Spleen (tissue), 11 donors: ENCODE data around the gene TNFRSF25. TPM values are rescaled to one million over a fixed set of nuclear protein-coding genes. Genes with fewer than 3 reads are reported as not detected.

Experiments
- DNase-seq: peaks from one replicate; pipeline ENCODE4 v3.0.0-alpha.2; 2020
- H3K27ac ChIP-seq, 8 donors: fragments of 200-600 bp; sonication (generic) in 7 of 8; 1 replicate in 4 of 8; 2 replicates in 4 of 8; pipeline versions ENCODE4 v1.5.0 to v1.8.0; 2016 to 2021; ENCODE audit warnings: inconsistent platforms in 4 of 8, mild to moderate bottlenecking in 4 of 8, moderate library complexity in 1 of 8
- H3K27me3 ChIP-seq, 7 donors: fragments of 200-600 bp; sonication (generic) in 6 of 7; replicated peaks in 1 of 7; 1 replicate in 4 of 7; 2 replicates in 3 of 7; pipeline versions ENCODE4 v1.5.0 to v1.8.0; 2016 to 2021; ENCODE audit warnings: inconsistent platforms in 3 of 7, mild to moderate bottlenecking in 1 of 7
- H3K36me3 ChIP-seq, 6 donors: fragments of 200-600 bp; sonication (generic) in 5 of 6; 1 replicate in 4 of 6; 2 replicates in 2 of 6; pipeline versions ENCODE4 v1.5.0 to v1.8.0; 2016 to 2021; ENCODE audit warnings: inconsistent platforms in 2 of 6
- H3K4me1 ChIP-seq, 6 donors: fragments of 200-600 bp; sonication (generic) in 5 of 6; 1 replicate in 3 of 6; 2 replicates in 3 of 6; pipeline versions ENCODE4 v1.5.0 to v1.8.0; 2016 to 2021; ENCODE audit warnings: inconsistent platforms in 3 of 6
- H3K4me3 ChIP-seq, 8 donors: fragments of 200-600 bp; sonication (generic) in 7 of 8; 1 replicate in 4 of 8; 2 replicates in 4 of 8; pipeline versions ENCODE4 v1.5.0 to v1.8.0; 2016 to 2021; ENCODE audit warnings: inconsistent platforms in 4 of 8, mild to moderate bottlenecking in 4 of 8, moderate library complexity in 2 of 8
- H3K9me3 ChIP-seq, 8 donors: fragments of 200-600 bp; sonication (generic) in 7 of 8; 1 replicate in 4 of 8; 2 replicates in 4 of 8; pipeline versions ENCODE4 v1.5.0 to v1.8.0; 2016 to 2021; ENCODE audit warnings: inconsistent platforms in 4 of 8
- POLR2A ChIP-seq, 3 donors: fragments of 450-650 bp; IDR thresholded peaks; one replicate each; pipeline ENCODE4 v1.5.1; 2017; ENCODE audit warnings: antibody characterized with exemption in 3 of 3, mild to moderate bottlenecking in 1 of 3
- POLR2AphosphoS5 ChIP-seq, 3 donors: sonication (generic); formaldehyde crosslinking; IDR thresholded peaks; one replicate each; pipeline ENCODE4 v1.5.1; 2017; ENCODE audit warnings: antibody characterized with exemption in 3 of 3
- WGBS, 5 donors: extraction: QIAGEN DNeasy Blood & Tissue Kit in 3 of 5; methylation state at CpG; one replicate each; pipeline versions ENCODE4 v1.1.5 to v1.1.7; 2013 to 2018; 5-methylcytosine and 5-hydroxymethylcytosine counted together
- intact Hi-C: fragments of 100-400 bp; cut with DNase I; formaldehyde crosslinking; loops from one replicate; pipeline ENCODE4 v1.15.0; 2023; ENCODE audit warnings: low total_unique reads
- polyA plus RNA-seq, 3 donors: library from polyadenylated mRNA; stranded (reverse); fragments of 200-250 nt; gene quantifications; one replicate each; pipeline ENCODE4 v1.2.1, GENCODE V29; 2013
- total RNA-seq, 7 donors: library from RNA; depleted of rRNA in 3 of 7; stranded (reverse); fragments of >200 nt in 3 of 7; fragmentation: NEBNext Ultra II Directional in 4 of 7; extraction: Animal tissue kit (Norgen Biotek cat#: 25700) in 4 of 7; gene quantifications; one replicate each; pipeline versions ENCODE4 v1.1.0 to v1.2.1, GENCODE V29; 2016 to 2021
- TF ChIP-seq, protein P1 (sequence below), 11 experiments: fragments of 200-600 bp in 7 of 11; fragments of 450-650 bp in 4 of 11; sonication (generic) in 4 of 11; IDR thresholded peaks in 8 of 11; conservative IDR thresholded peaks in 3 of 11; 1 replicate in 7 of 11; 2 replicates in 4 of 11; pipeline versions ENCODE4 v1.4.0 to v1.8.0; 2016 to 2021; ENCODE audit warnings: antibody characterized with exemption in 11 of 11, inconsistent platforms in 4 of 11, mild to moderate bottlenecking in 1 of 11
- donor health status: healthy with polysubstance abuse.
- donor health status: DM: no; HTN: no; CAD: no; lungs with moderate emphysema.
- donor health status: DM: no; HTN: no; CAD: no.
- donor health status: Bipolar disorder and iron deficiency.
- donor health status: healthy.
- donor health status: DM: no; HTN: no; CAD: no.
- donor health status: DM: yes; HTN: yes; CAD: no.

The TNFRSF25 gene
- total and polyA plus RNA-seq, 10 donors = 30.9 to 147 (median 66.8) TPM

DNA sequence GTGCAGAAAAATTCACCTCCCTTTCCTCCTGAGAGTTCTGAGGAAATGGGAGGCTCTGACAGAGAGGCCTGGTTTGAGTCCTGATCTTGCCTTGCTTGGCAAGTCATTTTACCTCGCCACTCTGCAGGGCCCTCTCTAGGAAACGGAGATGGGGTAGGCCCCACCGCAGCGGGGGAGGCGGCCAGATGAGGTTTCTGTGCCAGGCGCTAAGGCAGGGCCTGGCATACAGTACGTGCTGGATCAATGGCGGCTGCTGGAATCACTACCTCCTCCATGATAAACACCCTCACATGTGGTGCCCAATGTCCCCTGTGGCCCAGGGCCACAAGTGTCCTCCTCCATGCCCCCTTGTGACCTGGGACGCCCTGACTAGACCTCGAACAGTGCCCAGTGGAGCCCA lies 26.0 kb upstream of the TNFRSF25 start:
- no peak for DNase-seq
- no peaks in the 10 kb centered on the region for H3K9me3 ChIP-seq
- intact Hi-C loops = no loop called here
- no peak for TF ChIP-seq POLR2A (IDR thresholded peaks at IDR 0.05)
- peak in 1 of 3 donors; percentile 43 for TF ChIP-seq POLR2AphosphoS5 (IDR thresholded peaks at IDR 0.05)
- H3K4me3 ChIP-seq = peak overlapping the region in 1 of 8 donors; percentile 76
- no peaks in the 10 kb centered on the region for H3K36me3 ChIP-seq
- peaks cover 0 to 43% (median 5%) of the 10 kb centered on the region in 7 donors for H3K27me3 ChIP-seq
- WGBS, 5 donors = 61 to 69% (median 67%) methylated on average over 8 to 10 of the region's 10 CpGs
- peaks cover 14 to 100% (median 63%) of the 10 kb centered on the region in 6 donors for H3K4me1 ChIP-seq
- peak overlapping the region; percentile 27 to 86 (median 81) for H3K27ac ChIP-seq

DNA sequence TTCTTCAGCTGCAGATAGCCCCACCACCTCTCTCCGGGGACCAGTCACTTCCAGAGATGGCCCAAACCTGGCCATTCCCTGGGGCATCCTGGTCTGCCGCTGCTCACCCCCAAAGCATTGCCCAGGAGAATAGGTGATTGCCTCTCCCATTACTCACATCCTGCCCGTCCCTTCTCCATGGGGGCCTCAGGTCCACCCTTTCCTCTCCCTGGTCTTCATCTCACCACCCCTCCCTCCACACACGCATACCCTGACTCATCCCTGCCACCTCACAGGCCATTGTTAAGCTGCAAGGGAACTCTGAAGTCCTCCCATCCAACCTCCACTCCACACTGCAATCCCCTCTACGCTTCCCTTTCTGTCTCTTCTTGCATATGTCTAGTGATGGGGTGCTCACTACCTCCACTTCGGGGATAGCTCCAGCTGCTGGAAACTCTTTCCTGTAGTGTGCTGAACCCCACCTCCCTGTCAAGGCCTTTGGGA lies 25.5 kb upstream of the TNFRSF25 start, which contains the start of gene PLEKHG5:
Gene PLEKHG5, minus strand, starts transcription at position 188 of the 483 bp plus-strand sequence. CDS start 14,096 bp downstream, outside the sequence.
- Histone ChIP-seq H3K4me3 (peak within 1 kb of the TSS; percentile 46 to 76 (median 56)), H3K4me1 (peaks cover 17 to 100% (median 62%) of the 10 kb centered on the region in 6 donors), H3K27ac (peak within 1 kb of the TSS; percentile 46 to 86 (median 81)), H3K9me3 (no peaks in the 10 kb centered on the region), H3K36me3 (no peaks in the 10 kb centered on the region), H3K27me3 (peaks cover 0 to 43% (median 2%) of the 10 kb centered on the region in 7 donors)
- TF ChIP-seq POLR2A (IDR thresholded peaks at IDR 0.05) (no peak), POLR2AphosphoS5 (IDR thresholded peaks at IDR 0.05) (no peak)
- TF ChIP-seq, protein P1, sequence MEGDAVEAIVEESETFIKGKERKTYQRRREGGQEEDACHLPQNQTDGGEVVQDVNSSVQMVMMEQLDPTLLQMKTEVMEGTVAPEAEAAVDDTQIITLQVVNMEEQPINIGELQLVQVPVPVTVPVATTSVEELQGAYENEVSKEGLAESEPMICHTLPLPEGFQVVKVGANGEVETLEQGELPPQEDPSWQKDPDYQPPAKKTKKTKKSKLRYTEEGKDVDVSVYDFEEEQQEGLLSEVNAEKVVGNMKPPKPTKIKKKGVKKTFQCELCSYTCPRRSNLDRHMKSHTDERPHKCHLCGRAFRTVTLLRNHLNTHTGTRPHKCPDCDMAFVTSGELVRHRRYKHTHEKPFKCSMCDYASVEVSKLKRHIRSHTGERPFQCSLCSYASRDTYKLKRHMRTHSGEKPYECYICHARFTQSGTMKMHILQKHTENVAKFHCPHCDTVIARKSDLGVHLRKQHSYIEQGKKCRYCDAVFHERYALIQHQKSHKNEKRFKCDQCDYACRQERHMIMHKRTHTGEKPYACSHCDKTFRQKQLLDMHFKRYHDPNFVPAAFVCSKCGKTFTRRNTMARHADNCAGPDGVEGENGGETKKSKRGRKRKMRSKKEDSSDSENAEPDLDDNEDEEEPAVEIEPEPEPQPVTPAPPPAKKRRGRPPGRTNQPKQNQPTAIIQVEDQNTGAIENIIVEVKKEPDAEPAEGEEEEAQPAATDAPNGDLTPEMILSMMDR (IDR thresholded peaks at IDR 0.05 in 8 of 11, conservative IDR thresholded peaks at IDR 0.05 in 3 of 11) = no peak
- DNase-seq = no peak
- intact Hi-C loops = no loop called here
- WGBS, 5 donors = 63 to 76% (median 68%) methylated on average over 6 of the region's 6 CpGs

DNA sequence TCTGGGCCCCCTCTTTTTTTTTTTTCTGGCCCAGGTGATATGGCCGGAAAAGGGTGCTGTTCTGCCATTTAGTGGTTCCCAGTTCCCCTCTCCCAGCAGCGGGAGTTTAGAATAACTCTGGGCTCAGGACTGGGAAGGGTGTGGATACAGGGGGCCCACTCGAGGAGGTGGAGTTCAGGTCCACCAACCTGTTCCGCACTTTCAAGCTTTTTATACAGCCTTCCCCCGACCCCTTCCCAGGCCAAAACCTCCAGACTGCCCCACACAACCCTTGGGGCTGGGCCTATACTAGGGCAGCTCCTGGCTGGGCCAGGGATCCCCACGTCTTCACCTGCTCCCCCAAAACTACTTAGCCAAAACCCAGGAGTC lies 25.1 kb upstream of the TNFRSF25 start:
- H3K9me3 ChIP-seq = no peaks in the 10 kb centered on the region
- H3K4me3 ChIP-seq = peak overlapping the region; percentile 46 to 76 (median 56)
- TF ChIP-seq, protein P1 (IDR thresholded peaks at IDR 0.05 in 8 of 11, conservative IDR thresholded peaks at IDR 0.05 in 3 of 11) = no peak
- TF ChIP-seq POLR2AphosphoS5 (IDR thresholded peaks at IDR 0.05) (no peak), POLR2A (IDR thresholded peaks at IDR 0.05) (no peak)
- H3K36me3 ChIP-seq = no peaks in the 10 kb centered on the region
- DNase-seq = no peak
- H3K27ac ChIP-seq = peak overlapping the region; percentile 44 to 86 (median 81)
- H3K27me3 ChIP-seq = peaks cover 0 to 43% (median 6%) of the 10 kb centered on the region in 7 donors
- H3K4me1 ChIP-seq = peaks cover 20 to 100% (median 64%) of the 10 kb centered on the region in 6 donors
- WGBS, 5 donors = 34 to 47% (median 43%) methylated on average over 5 to 6 of the region's 6 CpGs
- intact Hi-C loops = no loop called here

DNA sequence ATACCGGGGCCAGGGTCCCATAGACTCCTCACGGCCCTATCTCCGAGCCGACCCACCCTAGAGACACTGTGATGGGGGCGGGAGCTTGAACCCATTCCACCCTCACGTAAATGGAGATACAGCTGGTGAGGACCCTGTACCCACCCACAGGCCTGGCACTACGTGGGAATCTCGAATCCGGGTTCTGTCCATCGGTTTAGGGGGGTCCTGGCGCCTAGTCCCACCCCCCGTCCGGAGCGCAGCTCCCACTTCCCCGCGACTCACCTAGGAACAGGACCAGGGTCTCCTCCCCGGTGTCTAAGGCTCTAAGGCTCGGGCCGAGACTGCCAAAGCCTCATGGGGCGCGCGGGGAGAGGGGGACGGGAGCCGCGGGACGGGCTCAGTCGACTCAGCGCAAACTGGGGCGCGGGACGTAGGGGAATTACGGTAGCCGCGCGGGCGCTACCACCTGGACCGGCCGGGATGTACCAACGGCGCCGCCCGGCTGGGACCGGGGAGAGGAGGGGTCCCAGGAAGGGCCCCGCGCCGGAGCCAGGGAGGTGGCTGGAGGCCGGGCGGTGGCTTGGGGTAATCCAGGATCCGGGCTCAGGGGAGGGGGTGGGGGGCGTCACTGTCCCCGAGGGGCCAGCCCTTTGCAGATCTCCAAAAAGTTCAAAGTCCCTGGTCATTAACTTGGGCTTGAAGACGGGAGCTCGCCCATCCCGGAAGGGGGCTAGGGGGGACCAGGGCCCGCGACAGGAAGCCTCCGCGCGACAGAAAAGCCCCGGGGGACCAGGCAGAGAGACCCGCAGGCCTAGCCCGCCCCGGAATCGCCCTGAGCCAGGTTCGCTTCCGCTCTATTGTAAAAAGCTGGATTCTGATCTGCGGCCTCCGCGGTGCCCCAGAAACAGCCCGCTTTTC lies 24.5 kb upstream of the TNFRSF25 start:
- intact Hi-C loops = no loop called here
- Histone ChIP-seq H3K4me1 (peaks cover 17 to 100% (median 66%) of the 10 kb centered on the region in 6 donors), H3K27ac (peak overlapping the region; percentile 44 to 86 (median 81)), H3K4me3 (peak overlapping the region; percentile 46 to 76 (median 56)), H3K27me3 (peaks cover 0 to 43% (median 13%) of the 10 kb centered on the region in 7 donors), H3K36me3 (no peaks in the 10 kb centered on the region), H3K9me3 (no peaks in the 10 kb centered on the region)
- 1 to 5% (median 2%) methylated on average over 32 to 70 of the region's 70 CpGs for WGBS, 5 donors
- DNase-seq = peak; percentile 86
- TF ChIP-seq POLR2A (IDR thresholded peaks at IDR 0.05) = no peak
- TF ChIP-seq, protein P1 (IDR thresholded peaks at IDR 0.05 in 8 of 11, conservative IDR thresholded peaks at IDR 0.05 in 3 of 11) = peak in 6 of 11 experiments; percentile 9 to 56 (median 32)
- peak in 2 of 3 donors; percentile 43 to 47 for TF ChIP-seq POLR2AphosphoS5 (IDR thresholded peaks at IDR 0.05)
